Choroid plexus epithelial cell (primary cell): ENCODE data around the gene ZNF236.
"Not testable (repeated sequence)": the region's sequence is repeated elsewhere in the genome, so short reads cannot be mapped to it uniquely, and the experiment has no call there.

ENCODE experiments used
- DNase-seq: peaks from one replicate; pipeline ENCODE4 v3.0.0-alpha.2; 2010; ENCODE audit warnings: low read depth
- H3K4me3 ChIP-seq: 2 replicates; pipeline ENCODE4 v1.5.1; 2011; ENCODE audit warnings: low read depth, mild to moderate bottlenecking, control low read depth, low read length, moderate library complexity
- CTCF ChIP-seq: conservative IDR thresholded peaks from 2 replicates; pipeline ENCODE4 v1.5.1; 2011; ENCODE audit warnings: low read depth, mild to moderate bottlenecking, control low read depth, inconsistent platforms, low read length, moderate library complexity

The ZNF236 gene

GRCh38 chr18:76822506-76823160, at the start of gene ZNF236:
ZNF236 (plus strand) TSS chr18:76822557; CDS start chr18:76822608, 51 bp downstream.
- no peak for TF ChIP-seq CTCF
- DNase-seq, result peak; percentile 86
- peak within 1 kb of the TSS; percentile 93 for H3K4me3 ChIP-seq

GRCh38 chr18:76772665-76773064, 49.7 kb upstream of the ZNF236 start:
- no peak overlapping the region for H3K4me3 ChIP-seq
- no peak for TF ChIP-seq CTCF
- no peak for DNase-seq

DNA sequence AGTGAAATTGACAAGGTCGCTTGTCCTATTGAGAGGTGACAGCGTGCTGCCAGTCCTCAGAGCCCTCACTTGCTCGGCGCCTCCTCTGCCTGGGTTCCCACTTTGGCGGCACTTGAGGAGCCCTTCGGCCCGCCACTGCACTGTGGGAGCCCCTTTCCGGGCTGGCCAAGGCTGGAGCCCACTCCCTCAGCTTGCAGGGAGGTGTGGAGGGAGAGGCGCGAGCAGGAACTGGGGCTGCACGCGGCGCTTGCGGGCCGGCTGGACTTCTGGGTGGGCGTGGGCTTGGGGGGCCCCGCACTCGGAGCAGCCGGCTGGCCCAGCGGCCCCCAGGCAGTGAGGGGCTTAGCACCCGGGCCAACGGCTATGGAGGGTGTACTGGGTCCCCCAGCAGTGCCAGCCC, 45.3 kb upstream of the ZNF236 start:
- not testable (repeated sequence) for H3K4me3 ChIP-seq, DNase-seq

DNA sequence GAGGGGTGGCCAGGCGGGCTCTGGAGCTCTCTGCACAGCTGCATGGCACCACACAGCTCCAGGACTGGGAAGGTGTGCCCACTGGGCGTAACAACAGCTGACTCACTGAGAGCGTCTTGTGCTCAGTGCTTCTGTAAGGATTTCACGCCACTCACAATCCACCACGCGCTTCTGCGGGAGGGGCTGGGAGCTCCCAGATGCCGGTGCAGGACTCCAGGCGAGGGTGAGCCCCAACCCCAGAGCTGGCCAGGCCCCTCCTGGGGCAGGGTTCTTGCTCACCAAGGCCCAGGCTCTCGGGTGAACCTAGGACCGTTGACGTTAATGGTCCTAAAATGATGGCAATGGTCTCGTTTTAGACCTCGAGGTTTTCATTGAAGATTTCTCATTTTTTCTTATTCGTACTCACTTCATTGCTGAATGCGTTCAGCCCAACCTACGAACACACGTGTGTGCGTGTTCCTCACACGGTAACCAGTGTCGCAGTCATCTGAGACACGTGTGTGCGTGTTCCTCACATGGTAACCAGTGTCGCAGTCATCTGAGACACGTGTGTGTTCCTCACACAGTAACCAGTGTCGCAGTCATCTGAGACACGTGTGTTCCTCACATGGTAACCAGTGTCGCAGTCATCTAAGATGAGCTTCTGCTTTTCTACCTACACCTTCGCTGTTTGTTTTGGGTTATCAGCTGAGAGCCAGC, 38.4 kb upstream of the ZNF236 start:
- H3K4me3 ChIP-seq, result no peak overlapping the region
- no peak for DNase-seq
- TF ChIP-seq CTCF, result no peak

GRCh38 chr18:76785872-76786271, 36.5 kb upstream of the ZNF236 start:
- DNase-seq, result no peak
- no peak overlapping the region for H3K4me3 ChIP-seq
- TF ChIP-seq CTCF, result no peak

DNA sequence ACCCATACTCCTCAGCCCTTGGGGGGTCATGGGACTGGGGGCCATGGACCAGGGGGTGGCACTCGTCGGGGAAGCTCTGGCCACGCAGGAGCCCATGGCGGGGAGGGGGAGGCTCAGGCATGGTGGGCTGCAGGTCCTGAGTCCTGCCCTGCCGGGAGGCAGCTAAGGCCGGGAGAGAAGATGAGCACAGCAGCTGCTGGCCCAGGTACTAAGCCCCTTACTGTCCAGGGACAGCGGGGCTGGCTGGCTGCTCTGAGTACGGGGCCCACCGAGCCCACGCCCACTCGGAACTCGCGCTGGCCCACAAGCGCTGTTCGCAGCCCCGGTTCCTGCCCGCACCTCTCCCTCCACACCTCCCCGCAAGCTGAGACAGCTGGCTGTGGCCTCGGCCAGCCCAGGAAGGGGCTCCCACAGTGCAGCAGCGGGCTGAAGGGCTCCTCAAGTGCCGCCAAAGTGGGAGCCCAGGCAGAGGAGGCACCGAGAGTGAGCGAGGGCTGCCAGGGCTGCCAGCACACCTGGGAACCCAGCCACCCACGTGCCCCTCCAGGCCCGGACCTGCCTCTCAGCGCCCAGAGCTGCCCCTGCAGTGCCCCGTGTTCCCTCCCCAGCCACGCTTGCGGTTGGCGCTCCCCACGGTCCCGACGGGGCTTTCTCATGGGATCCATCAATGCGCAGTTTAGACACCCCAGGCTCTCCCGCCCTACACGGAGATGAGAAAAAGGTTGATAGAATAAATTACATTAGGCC, 33.6 kb upstream of the ZNF236 start:
- no peak for TF ChIP-seq CTCF
- no peak for DNase-seq
- no peak overlapping the region for H3K4me3 ChIP-seq

DNA sequence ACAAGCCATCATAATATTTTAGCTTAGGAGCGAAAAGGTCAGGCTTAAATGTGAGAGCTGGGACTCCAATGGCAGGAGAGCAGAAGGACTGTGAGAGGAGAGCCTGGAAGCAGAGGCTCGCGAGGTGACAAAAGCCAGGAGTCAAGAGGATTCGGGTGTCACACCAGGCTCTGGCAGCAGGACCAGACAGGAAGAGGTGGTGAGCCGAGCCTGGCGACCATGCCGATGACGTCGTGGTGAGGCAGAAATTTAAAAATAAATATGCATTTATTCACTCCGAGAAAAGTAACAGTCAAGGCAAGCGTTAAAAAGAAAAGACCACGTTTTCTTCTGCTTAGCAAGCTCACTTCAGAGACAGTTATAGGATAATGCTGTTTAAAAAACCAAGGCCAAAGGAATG, 31.3 kb upstream of the ZNF236 start:
- no peak for TF ChIP-seq CTCF
- no peak for DNase-seq
- no peak overlapping the region for H3K4me3 ChIP-seq
